K562 (cell line): Measurements from ENCODE around the gene ANKRD13B. TPM values are rescaled to one million over a fixed set of nuclear protein-coding genes. Genes with fewer than 3 reads are reported as not detected.

ENCODE experiments used
- ATAC-seq: fragments of 200-7000 bp; cut with Tn5 transposase; 3 replicates; pipeline ENCODE4 v1.9.1; 2020; ENCODE audit warnings: moderate library complexity
- BruUV-seq: library from RNA; stranded (reverse); fragments of 400-500 nt; replicated peaks from 2 replicates; lab custom pipeline; 2021; lab: Mats Ljungman, UMichigan
- CTCF ChIA-PET: fragments of 300-600 bp; formaldehyde crosslinking; extraction: SDS; loops from one replicate; lab custom pipeline; 2021; ENCODE audit warnings: low intra/inter-chr PET ratio; lab: Yijun Ruan, JAX
- POLR2A ChIA-PET: fragments of 300-600, 350-650 bp; sonication (Branson Sonifier 250); formaldehyde crosslinking; extraction: SDS; loops from one replicate; lab custom pipeline; 2021; ENCODE audit warnings: antibody characterized with exemption, inconsistent platforms; lab: Yijun Ruan, JAX
- DNase-seq, 4 experiments: peaks; one replicate each; pipeline versions ENCODE4 v3.0.0 to v3.0.0-alpha.2; 2011 to 2018; ENCODE audit warnings: low spot score in 3 of 4, mixed read lengths in 3 of 4; ENCODE audit errors: extremely low read depth in 1 of 4
- FAIRE-seq: peaks from 2 replicates; lab custom pipeline; 2011; peaks lifted over from hg19 to GRCh38; lab: Jason Lieb, UNC
- H2AFZ ChIP-seq: 2 replicates; pipeline ENCODE4 v1.6.0; 2011; ENCODE audit warnings: low read depth, low read length, control low read depth, inconsistent platforms
- H3K27ac ChIP-seq: fragments of 200-600 bp; 3 replicates; pipeline ENCODE4 v1.8.0; 2011; ENCODE audit warnings: low read depth, mild to moderate bottlenecking, control low read depth, inconsistent platforms, low read length, moderate library complexity, mixed read lengths; ENCODE audit errors: extremely low read depth
- H3K27me3 ChIP-seq, 2 experiments: fragments of 300-600 bp in 1 of 2; 2 replicates in 1 of 2; 3 replicates in 1 of 2; pipeline versions ENCODE4 v1.6.0 to v1.8.0; 2011; ENCODE audit warnings: inconsistent platforms in 2 of 2, low read length in 2 of 2, mild to moderate bottlenecking in 1 of 2, mixed read lengths in 1 of 2, moderate library complexity in 1 of 2; ENCODE audit not compliant: control insufficient read depth in 2 of 2, insufficient read depth in 2 of 2
- H3K36me3 ChIP-seq: fragments of 300-600 bp; 3 replicates; pipeline ENCODE4 v1.8.0; 2011; ENCODE audit warnings: mild to moderate bottlenecking, low read length, inconsistent platforms; ENCODE audit not compliant: control insufficient read depth, insufficient read depth
- H3K4me1 ChIP-seq, 2 experiments: fragments of 200-600 bp in 1 of 2; replicated peaks in 1 of 2; 2 replicates in 1 of 2; 3 replicates in 1 of 2; pipeline versions ENCODE4 v1.5.1 to v1.8.0; 2011; ENCODE audit warnings: inconsistent platforms in 2 of 2, low read length in 2 of 2, mild to moderate bottlenecking in 1 of 2, mixed read lengths in 1 of 2, moderate library complexity in 1 of 2; ENCODE audit not compliant: control insufficient read depth in 2 of 2, insufficient read depth in 2 of 2
- H3K4me2 ChIP-seq: 2 replicates; pipeline ENCODE4 v1.6.1; 2011; ENCODE audit warnings: low read length, control low read depth, inconsistent platforms, mixed read lengths; ENCODE audit not compliant: insufficient read depth
- H3K4me3 ChIP-seq: fragments of 200-600 bp; sonication (generic), shearing (Covaris generic); 2 replicates; pipeline ENCODE4 v1.5.1; 2016; ENCODE audit warnings: control low read depth, inconsistent platforms
- H3K79me2 ChIP-seq: fragments of 200-600 bp; 3 replicates; pipeline ENCODE4 v1.8.0; 2011; ENCODE audit warnings: low read length, inconsistent platforms; ENCODE audit not compliant: control insufficient read depth, insufficient read depth
- H3K9ac ChIP-seq, 2 experiments: 2 replicates each; pipeline versions ENCODE4 v1.6.0 to v1.6.1; 2011; ENCODE audit warnings: low read depth in 2 of 2, low read length in 2 of 2, control low read depth in 1 of 2, inconsistent platforms in 1 of 2, mild to moderate bottlenecking in 1 of 2, mixed read lengths in 1 of 2; ENCODE audit not compliant: insufficient read depth in 1 of 2
- H3K9me1 ChIP-seq: one replicate; pipeline ENCODE4 v1.6.0; 2011; ENCODE audit warnings: inconsistent platforms, mild to moderate bottlenecking, low read length, moderate library complexity; ENCODE audit not compliant: control insufficient read depth, insufficient read depth
- H3K9me3 ChIP-seq: replicated peaks from 2 replicates; pipeline ENCODE4 v1.5.1; 2011; ENCODE audit warnings: low read depth, low read length, inconsistent platforms; ENCODE audit not compliant: control insufficient read depth, insufficient read depth
- H4K20me1 ChIP-seq: replicated peaks from 2 replicates; pipeline ENCODE4 v1.6.1; 2011; ENCODE audit warnings: low read length, inconsistent platforms, mixed read lengths; ENCODE audit not compliant: control insufficient read depth, insufficient read depth
- ARID3A ChIP-seq: IDR thresholded peaks from 2 replicates; pipeline ENCODE4 v1.6.1; 2012; ENCODE audit warnings: low read depth, low read length, improper control_type of control experiment, borderline replicate concordance
- DLX4 ChIP-seq: fragments of 250-450 bp; sonication (Bioruptor Pico); IDR thresholded peaks from 2 replicates; pipeline ENCODE4 v1.6.1; 2021; ENCODE audit warnings: mild to moderate bottlenecking
- GABPA ChIP-seq: fragments of 200-800 bp; sonication (Bioruptor generic); conservative IDR thresholded peaks from 2 replicates; pipeline ENCODE4 v1.6.1; 2016; ENCODE audit warnings: low read depth, missing genetic modification characterization, missing compliant biosample characterization
- GABPB1 ChIP-seq: sonication (generic); formaldehyde crosslinking; IDR thresholded peaks from 2 replicates; pipeline ENCODE4 v1.8.0; 2022; ENCODE audit warnings: mild to moderate bottlenecking, missing genetic modification reagents
- NR4A1 ChIP-seq, 2 experiments: fragments of 250-450 bp in 1 of 2; fragments of 450-650 bp in 1 of 2; sonication (Bioruptor Pico) in 1 of 2; IDR thresholded peaks; 2 replicates each; pipeline versions ENCODE4 v1.4.0 to v1.6.1; 2016 to 2020; ENCODE audit warnings: mild to moderate bottlenecking in 2 of 2, missing compliant biosample characterization in 1 of 2, missing genetic modification characterization in 1 of 2, moderate library complexity in 1 of 2
- XRCC5 ChIP-seq: fragments of 200-400 bp; formaldehyde crosslinking; IDR thresholded peaks from 2 replicates; pipeline ENCODE4 v1.6.1; 2017; ENCODE audit warnings: low read depth, mild to moderate bottlenecking, low read length
- ZNF280A ChIP-seq: fragments of 450-650 bp; IDR thresholded peaks from 2 replicates; pipeline ENCODE4 v1.6.1; 2018; ENCODE audit warnings: mild to moderate bottlenecking, low read depth; ENCODE audit not compliant: partially characterized antibody
- ZNF408 ChIP-seq: fragments of 250-450 bp; sonication (Bioruptor Pico); IDR thresholded peaks from 2 replicates; pipeline ENCODE4 v1.4.0; 2020; ENCODE audit warnings: low read depth, mild to moderate bottlenecking, moderate library complexity
- ZNF584 ChIP-seq: fragments of 200-800 bp; sonication (Bioruptor generic); IDR thresholded peaks from 2 replicates; pipeline ENCODE4 v1.6.1; 2016; ENCODE audit warnings: low read depth, mild to moderate bottlenecking, missing genetic modification characterization, missing compliant biosample characterization
- ZNF655 ChIP-seq: fragments of 250-450 bp; sonication (Bioruptor Pico); IDR thresholded peaks from 2 replicates; pipeline ENCODE4 v1.5.0; 2021
- ZNF785 ChIP-seq: fragments of 250-450 bp; sonication (Bioruptor Pico); IDR thresholded peaks from 2 replicates; pipeline ENCODE4 v1.4.0; 2020; ENCODE audit warnings: mild to moderate bottlenecking
- WGBS: fragments of 100-300 bp; shearing (Covaris generic); methylation state at CpG from one replicate; pipeline ENCODE4 v1.1.6; 2016; ENCODE audit warnings: low coverage, mixed read lengths; ENCODE audit not compliant: insufficient coverage; ENCODE audit errors: missing lambda C conversion rate; 5-methylcytosine and 5-hydroxymethylcytosine counted together
- in situ Hi-C: fragments of 300-500 bp; cut with MboI; formaldehyde crosslinking; loops from 4 replicates; pipeline ENCODE4 v1.15.0; 2018; ENCODE audit warnings: inconsistent platforms, mixed read lengths
- intact Hi-C: fragments of 100-400 bp; cut with micrococcal nuclease; formaldehyde crosslinking; loops from 2 replicates; pipeline ENCODE4 v1.14.2; 2022
- polyA plus RNA-seq, 8 experiments: library from polyadenylated mRNA; depleted of rRNA in 4 of 8; stranded (reverse) in 5 of 8; unstranded in 3 of 8; fragments of >200 nt; fragmentation: Nextera tagmentation in 2 of 8; fragmentation: Illumina TruSeq in 1 of 8; extraction: Ambion mirVana in 2 of 8; extraction: Trizol in 1 of 8; gene quantifications; 2 replicates each; pipeline versions ENCODE4 v1.2.1 to v1.2.3, GENCODE V29; 2011 to 2014; ENCODE audit warnings: inconsistent platforms in 1 of 8, missing spikeins in 1 of 8
- total RNA-seq, 7 experiments: library from RNA; depleted of rRNA in 6 of 7; stranded (reverse); fragments of >200 nt in 6 of 7; fragmentation: Illumina TruSeq in 2 of 7; extraction: Trizol in 2 of 7; gene quantifications; 2 replicates each; pipeline versions ENCODE4 v1.2.1 to v1.2.3, GENCODE V29; 2011 to 2021; ENCODE audit warnings: low replicate concordance in 1 of 7

ANKRD13B gene
- total and polyA plus RNA-seq, 9 of the 15 experiments (the other 6 are each of a cell fraction or from before 2014, with no cell fraction given): 0.15 to 28.1 (median 4.6) TPM

GRCh38 chr17:29562615-29563014 lies 30.3 kb upstream of the ANKRD13B start:
- Histone ChIP-seq H3K9me3 (no peaks in the 10 kb centered on the region), H3K9me1 (no peaks in the 10 kb centered on the region), H3K4me2 (no peak overlapping the region), H2AFZ (no peak overlapping the region), H3K27me3 (peaks cover 10 to 13% of the 10 kb centered on the region in 2 experiments; a peak in 4 of 5 replicates), H3K4me1 (peaks cover 3 to 22% of the 10 kb centered on the region in 2 experiments; a peak in 4 of 5 replicates), H3K79me2 (no peaks in the 10 kb centered on the region), H3K27ac (no peak overlapping the region), H3K9ac (peak overlapping the region in 1 of 2 experiments; percentile 63; a peak in 1 of 4 replicates), H3K36me3 (no peaks in the 10 kb centered on the region), H4K20me1 (peaks cover 15% of the 10 kb centered on the region), H3K4me3 (no peak overlapping the region)
- intact Hi-C loops (no loop called here), in situ Hi-C loops (no loop called here)
- TF ChIP-seq ZNF655 (CRISPR knock-in tag): no peak
- no peak for TF ChIP-seq ZNF584 (CRISPR knock-in tag)
- no peak for TF ChIP-seq NR4A1 (CRISPR knock-in tag; IDR thresholded peaks at IDR 0.05)
- no peak for TF ChIP-seq NR4A1 (tag; IDR thresholded peaks at IDR 0.05)
- TF ChIP-seq ARID3A: no peak
- TF ChIP-seq ZNF408: no peak
- TF ChIP-seq DLX4: no peak
- TF ChIP-seq ZNF280A: no peak
- no peak for TF ChIP-seq GABPB1 (CRISPR knock-in tag)
- no peak for TF ChIP-seq XRCC5
- no peak for TF ChIP-seq ZNF785 (CRISPR knock-in tag)
- TF ChIP-seq GABPA (tag): no peak
- no peak for DNase-seq
- CTCF ChIA-PET: no interaction called here
- BruUV-seq: no TSS peak
- no peak for FAIRE-seq
- POLR2A ChIA-PET: interaction anchor here (0.6 kb wide), 1 partner anchor 141 kb away, joined by 3 read pairs; no protein-coding TSS in a partner anchor
- no peak for ATAC-seq
- WGBS: 56% methylated on average over 18 of the region's 18 CpGs
